Measurements from ENCODE around the gene C10orf67. TPM values are rescaled to one million over a fixed set of nuclear protein-coding genes. Genes with fewer than 3 reads are reported as not detected.

C10orf67 gene
- total and polyA plus RNA-seq, 2 experiments from 2014 or later = 0.16 TPM; not detected in 1

- TF ChIP-seq, protein P1, sequence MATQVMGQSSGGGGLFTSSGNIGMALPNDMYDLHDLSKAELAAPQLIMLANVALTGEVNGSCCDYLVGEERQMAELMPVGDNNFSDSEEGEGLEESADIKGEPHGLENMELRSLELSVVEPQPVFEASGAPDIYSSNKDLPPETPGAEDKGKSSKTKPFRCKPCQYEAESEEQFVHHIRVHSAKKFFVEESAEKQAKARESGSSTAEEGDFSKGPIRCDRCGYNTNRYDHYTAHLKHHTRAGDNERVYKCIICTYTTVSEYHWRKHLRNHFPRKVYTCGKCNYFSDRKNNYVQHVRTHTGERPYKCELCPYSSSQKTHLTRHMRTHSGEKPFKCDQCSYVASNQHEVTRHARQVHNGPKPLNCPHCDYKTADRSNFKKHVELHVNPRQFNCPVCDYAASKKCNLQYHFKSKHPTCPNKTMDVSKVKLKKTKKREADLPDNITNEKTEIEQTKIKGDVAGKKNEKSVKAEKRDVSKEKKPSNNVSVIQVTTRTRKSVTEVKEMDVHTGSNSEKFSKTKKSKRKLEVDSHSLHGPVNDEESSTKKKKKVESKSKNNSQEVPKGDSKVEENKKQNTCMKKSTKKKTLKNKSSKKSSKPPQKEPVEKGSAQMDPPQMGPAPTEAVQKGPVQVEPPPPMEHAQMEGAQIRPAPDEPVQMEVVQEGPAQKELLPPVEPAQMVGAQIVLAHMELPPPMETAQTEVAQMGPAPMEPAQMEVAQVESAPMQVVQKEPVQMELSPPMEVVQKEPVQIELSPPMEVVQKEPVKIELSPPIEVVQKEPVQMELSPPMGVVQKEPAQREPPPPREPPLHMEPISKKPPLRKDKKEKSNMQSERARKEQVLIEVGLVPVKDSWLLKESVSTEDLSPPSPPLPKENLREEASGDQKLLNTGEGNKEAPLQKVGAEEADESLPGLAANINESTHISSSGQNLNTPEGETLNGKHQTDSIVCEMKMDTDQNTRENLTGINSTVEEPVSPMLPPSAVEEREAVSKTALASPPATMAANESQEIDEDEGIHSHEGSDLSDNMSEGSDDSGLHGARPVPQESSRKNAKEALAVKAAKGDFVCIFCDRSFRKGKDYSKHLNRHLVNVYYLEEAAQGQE (IDR thresholded peaks at IDR 0.05; ENCODE audit: unreplicated experiment) = no peak
- TF ChIP-seq JUNB (IDR thresholded peaks at IDR 0.05; ENCODE audit: unreplicated experiment) (no peak), NANOG (IDR thresholded peaks at IDR 0.05; ENCODE audit: borderline replicate concordance) (no peak), EZH2 (IDR thresholded peaks at IDR 0.05; ENCODE audit: low read depth, unreplicated experiment) (no peak), ZNF331 (CRISPR knock-in tag; IDR thresholded peaks at IDR 0.05; ENCODE audit: low read depth) (no peak)
Measured at GRCh38 chr10:23270531-23270930, 74.1 kb downstream of the C10orf67 start (continued).

DNA sequence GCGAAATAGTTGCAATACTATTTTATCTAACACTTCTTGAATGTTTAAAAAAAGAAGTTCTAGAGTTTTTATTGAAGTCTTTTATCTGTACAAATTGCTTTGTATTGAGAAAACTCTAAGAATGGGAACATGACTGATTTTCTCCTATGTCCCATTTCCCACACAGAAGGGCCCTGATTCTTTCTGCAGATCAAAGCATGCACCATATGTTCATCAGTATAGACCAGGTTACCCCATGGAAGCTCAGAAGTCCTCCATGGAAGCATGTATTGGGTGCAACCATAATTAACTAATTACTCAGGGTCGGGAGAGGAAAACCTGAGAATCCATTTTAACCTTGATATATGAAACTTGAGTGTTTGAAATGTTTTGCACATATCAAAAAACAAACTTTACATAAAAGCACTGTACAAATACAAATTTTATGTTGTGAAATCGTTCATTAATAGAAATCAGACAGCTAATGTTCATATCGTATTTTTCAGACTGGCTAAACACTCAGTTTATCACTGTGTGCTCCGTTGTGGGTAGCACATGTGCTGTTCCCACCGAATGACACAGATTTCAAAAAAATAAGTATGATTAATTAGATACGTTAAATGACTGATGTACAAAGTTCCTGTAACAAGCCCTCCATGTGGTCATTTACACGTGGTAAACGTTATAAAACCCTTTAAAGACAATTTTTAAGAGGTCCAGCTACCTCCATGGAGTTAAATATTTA is 81.0 kb downstream of the C10orf67 start:
- Mint-ChIP-seq H3K9me3 (no peaks in the 10 kb centered on the region), H3K36me3 (ENCODE audit: low read depth) (no peaks in the 10 kb centered on the region), H3K4me3 (no peak overlapping the region), H3K27me3 (ENCODE audit: insufficient read depth, low read depth, poor library complexity) (peaks cover 4% of the 10 kb centered on the region), H3K4me1 (no peaks in the 10 kb centered on the region), H3K27ac (no peak overlapping the region)
- no peaks in the 10 kb centered on the region for H4K20me1 ChIP-seq (replicated peaks; ENCODE audit: insufficient read depth)
- no peaks in the 10 kb centered on the region for H3K4me1 ChIP-seq (ENCODE audit: insufficient read depth)
- ATAC-seq (no peak), DNase-seq (ENCODE audit: low spot score) (no peak)
- H3F3A ChIP-seq (replicated peaks; ENCODE audit: low read depth) = no peaks in the 10 kb centered on the region
- no peak overlapping the region for H3K4me2 ChIP-seq
- H3K4me3 ChIP-seq = no peak overlapping the region
- no peaks in the 10 kb centered on the region for H3K9me2 ChIP-seq (ENCODE audit: insufficient read depth)
- no peaks in the 10 kb centered on the region for H3K27me3 ChIP-seq (ENCODE audit: insufficient read depth)
- H3K79me2 ChIP-seq (replicated peaks; ENCODE audit: insufficient read depth) = no peaks in the 10 kb centered on the region
- H3K27ac ChIP-seq (ENCODE audit: low read depth) = no peak overlapping the region
- no peaks in the 10 kb centered on the region for H3K36me3 ChIP-seq (ENCODE audit: insufficient read depth)
- H2AFZ ChIP-seq = no peak overlapping the region
- TF ChIP-seq EZH2phosphoT487 (IDR thresholded peaks at IDR 0.05; ENCODE audit: unreplicated experiment) (no peak), ETS1 (IDR thresholded peaks at IDR 0.05) (no peak), ZNF331 (CRISPR knock-in tag; IDR thresholded peaks at IDR 0.05; ENCODE audit: low read depth) (no peak), STAT1 (IDR thresholded peaks at IDR 0.05; ENCODE audit: unreplicated experiment) (no peak), ZNF114 (CRISPR knock-in tag; IDR thresholded peaks at IDR 0.05) (no peak)
- TF ChIP-seq, protein P1 (IDR thresholded peaks at IDR 0.05; ENCODE audit: unreplicated experiment) = no peak
- TF ChIP-seq, protein P2, sequence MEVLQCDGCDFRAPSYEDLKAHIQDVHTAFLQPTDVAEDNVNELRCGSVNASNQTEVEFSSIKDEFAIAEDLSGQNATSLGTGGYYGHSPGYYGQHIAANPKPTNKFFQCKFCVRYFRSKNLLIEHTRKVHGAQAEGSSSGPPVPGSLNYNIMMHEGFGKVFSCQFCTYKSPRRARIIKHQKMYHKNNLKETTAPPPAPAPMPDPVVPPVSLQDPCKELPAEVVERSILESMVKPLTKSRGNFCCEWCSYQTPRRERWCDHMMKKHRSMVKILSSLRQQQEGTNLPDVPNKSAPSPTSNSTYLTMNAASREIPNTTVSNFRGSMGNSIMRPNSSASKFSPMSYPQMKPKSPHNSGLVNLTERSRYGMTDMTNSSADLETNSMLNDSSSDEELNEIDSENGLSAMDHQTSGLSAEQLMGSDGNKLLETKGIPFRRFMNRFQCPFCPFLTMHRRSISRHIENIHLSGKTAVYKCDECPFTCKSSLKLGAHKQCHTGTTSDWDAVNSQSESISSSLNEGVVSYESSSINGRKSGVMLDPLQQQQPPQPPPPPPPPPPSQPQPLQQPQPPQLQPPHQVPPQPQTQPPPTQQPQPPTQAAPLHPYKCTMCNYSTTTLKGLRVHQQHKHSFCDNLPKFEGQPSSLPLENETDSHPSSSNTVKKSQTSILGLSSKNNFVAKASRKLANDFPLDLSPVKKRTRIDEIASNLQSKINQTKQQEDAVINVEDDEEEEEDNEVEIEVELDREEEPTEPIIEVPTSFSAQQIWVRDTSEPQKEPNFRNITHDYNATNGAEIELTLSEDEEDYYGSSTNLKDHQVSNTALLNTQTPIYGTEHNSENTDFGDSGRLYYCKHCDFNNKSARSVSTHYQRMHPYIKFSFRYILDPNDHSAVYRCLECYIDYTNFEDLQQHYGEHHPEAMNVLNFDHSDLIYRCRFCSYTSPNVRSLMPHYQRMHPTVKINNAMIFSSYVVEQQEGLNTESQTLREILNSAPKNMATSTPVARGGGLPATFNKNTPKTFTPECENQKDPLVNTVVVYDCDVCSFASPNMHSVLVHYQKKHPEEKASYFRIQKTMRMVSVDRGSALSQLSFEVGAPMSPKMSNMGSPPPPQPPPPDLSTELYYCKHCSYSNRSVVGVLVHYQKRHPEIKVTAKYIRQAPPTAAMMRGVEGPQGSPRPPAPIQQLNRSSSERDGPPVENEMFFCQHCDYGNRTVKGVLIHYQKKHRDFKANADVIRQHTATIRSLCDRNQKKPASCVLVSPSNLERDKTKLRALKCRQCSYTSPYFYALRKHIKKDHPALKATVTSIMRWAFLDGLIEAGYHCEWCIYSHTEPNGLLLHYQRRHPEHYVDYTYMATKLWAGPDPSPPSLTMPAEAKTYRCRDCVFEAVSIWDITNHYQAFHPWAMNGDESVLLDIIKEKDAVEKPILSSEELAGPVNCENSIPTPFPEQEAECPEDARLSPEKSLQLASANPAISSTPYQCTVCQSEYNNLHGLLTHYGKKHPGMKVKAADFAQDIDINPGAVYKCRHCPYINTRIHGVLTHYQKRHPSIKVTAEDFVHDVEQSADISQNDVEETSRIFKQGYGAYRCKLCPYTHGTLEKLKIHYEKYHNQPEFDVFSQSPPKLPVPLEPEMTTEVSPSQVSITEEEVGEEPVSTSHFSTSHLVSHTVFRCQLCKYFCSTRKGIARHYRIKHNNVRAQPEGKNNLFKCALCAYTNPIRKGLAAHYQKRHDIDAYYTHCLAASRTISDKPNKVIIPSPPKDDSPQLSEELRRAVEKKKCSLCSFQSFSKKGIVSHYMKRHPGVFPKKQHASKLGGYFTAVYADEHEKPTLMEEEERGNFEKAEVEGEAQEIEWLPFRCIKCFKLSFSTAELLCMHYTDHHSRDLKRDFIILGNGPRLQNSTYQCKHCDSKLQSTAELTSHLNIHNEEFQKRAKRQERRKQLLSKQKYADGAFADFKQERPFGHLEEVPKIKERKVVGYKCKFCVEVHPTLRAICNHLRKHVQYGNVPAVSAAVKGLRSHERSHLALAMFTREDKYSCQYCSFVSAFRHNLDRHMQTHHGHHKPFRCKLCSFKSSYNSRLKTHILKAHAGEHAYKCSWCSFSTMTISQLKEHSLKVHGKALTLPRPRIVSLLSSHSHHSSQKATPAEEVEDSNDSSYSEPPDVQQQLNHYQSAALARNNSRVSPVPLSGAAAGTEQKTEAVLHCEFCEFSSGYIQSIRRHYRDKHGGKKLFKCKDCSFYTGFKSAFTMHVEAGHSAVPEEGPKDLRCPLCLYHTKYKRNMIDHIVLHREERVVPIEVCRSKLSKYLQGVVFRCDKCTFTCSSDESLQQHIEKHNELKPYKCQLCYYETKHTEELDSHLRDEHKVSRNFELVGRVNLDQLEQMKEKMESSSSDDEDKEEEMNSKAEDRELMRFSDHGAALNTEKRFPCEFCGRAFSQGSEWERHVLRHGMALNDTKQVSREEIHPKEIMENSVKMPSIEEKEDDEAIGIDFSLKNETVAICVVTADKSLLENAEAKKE (CRISPR knock-in tag; IDR thresholded peaks at IDR 0.05) = no peak
